GM19240 (cell line): ENCODE results near the gene NCOA3.
"Not testable (repeated sequence)": the region's sequence is repeated elsewhere in the genome, so short reads cannot be mapped to it uniquely, and the experiment has no call there.

Source experiments
- DNase-seq: peaks from one replicate; pipeline ENCODE4 v3.0.0; 2011; ENCODE audit warnings: low spot score; ENCODE audit not compliant: insufficient read length

NCOA3 gene

DNA sequence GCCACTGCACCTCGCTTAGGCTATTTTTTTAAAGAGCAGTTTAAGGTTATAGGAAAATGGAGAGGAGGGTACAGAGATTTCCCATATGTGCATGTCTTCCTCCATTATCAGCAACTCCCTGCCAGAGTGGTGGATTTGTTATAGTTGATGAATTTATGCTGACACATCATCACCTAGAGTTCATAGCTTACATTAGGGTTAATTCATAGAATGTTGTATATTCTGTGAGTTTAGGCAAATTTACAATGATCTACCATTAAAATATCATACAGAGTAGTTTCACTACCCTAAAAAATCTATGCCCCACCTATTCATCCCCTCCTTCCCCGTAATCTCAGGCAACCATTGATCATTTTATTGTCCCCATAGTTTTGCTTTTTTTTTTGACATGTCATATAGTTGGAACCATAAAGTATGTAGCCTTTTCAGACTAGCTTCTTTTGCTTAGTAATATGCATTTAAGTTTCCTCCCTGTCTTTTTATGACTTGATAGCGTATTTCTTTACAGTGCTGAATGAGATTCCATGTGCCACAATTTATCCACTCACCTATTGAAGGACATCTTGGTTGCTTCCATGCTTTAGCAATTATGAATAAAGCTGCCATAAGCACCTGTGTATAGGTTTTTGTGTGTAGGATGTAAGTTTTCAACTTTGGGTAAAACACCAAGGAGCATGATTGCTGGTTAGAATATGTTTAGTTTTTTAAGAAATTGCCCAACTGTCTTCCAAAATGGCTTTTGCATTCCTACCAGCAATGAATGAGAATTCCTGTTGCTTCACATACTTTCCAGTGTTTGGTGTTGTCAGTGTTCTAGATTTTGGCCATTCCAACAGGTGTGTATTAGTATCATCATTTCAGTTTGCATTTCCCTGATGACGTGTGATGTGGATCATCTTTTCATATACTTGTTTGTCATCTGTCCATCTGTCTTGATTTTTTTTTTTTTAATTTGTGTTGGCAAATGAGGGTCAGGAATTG, 60.2 kb downstream of the NCOA3 start:
- no peak for DNase-seq

DNA sequence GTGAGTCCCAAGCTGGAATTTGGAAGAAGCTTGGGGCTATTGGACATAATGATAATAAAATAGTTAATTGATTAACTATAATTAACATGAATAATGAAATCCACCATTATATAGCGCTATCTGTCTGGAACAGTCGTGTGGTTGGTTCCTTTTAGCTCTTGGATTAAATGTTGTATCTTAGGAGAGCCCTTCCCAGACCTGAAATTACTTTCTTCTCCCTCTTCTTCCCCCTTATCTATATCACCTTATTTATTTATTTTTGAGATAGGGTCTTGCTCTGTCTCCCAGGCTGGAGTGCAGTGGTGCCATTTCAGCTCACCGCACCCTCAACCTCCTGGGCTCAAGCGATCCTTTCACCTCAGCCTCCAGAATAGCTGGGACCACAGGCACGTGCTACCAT, 64.6 kb downstream of the NCOA3 start:
- no peak for DNase-seq

DNA sequence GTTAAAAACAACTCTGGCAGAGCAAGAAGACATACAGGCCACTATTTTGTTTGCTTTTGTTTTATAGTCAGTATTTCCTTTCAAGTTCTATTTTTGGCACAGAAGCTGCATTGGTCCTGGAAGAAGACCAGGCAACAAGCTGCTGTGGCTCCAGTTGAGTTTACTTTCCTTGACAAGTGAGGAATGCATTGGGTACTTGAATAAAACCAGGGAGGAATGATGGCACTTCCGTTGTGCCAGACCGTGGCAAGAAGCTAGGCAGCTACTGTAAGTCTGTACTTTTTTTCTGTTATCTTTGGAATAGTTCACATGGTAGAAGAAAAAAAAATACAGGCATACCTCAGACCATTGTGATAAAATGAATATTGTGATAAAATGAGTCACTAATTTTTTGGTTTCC, 66.3 kb downstream of the NCOA3 start:
- DNase-seq: no peak

DNA sequence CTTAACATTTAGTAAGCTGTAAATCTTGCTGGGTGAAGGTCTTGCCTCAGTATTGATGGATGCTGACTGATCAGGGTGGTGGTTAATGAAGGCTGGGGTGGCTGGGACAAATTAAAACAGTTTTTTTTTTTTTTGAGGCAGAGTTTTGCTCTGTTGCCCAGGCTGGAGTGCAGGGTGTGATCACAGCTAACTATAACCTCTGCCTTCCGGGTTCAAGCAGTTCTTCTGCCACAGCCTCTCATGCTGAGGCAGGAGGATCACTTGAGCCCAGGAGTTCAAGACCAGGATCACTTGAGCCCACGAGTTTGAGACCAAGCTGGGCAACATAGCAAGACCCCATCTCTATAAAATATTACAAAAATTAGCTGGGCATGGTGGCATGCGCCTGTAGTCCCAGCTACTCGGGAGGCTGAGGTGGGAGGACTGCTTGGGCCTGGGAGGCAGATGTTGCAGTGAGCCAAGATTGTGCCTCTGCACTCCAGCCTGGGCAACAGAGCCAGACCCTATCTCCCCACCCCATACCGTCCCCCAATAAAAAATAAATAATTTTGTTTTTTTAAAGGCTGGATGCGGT, 67.2 kb downstream of the NCOA3 start:
- DNase-seq: no peak

DNA sequence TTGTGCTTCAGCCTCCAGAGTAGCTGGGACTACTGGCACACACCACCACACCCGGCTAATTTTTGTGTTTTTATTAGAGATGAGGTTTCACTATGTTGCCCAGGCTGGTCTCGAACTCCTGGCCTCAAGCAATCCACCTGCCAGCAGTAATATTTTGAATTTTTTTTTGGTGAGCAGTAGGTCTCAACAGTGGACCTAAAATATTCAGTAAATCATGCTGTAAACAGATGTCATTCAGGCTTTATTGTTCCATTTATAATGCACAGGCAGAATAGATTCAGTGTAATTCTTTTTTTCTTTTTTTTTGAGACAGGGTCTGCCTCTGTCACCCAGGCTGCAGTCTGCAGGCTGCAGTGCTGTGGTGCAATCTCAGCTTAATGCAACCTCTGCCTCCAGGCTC, 69.7 kb downstream of the NCOA3 start:
- DNase-seq: no peak

DNA sequence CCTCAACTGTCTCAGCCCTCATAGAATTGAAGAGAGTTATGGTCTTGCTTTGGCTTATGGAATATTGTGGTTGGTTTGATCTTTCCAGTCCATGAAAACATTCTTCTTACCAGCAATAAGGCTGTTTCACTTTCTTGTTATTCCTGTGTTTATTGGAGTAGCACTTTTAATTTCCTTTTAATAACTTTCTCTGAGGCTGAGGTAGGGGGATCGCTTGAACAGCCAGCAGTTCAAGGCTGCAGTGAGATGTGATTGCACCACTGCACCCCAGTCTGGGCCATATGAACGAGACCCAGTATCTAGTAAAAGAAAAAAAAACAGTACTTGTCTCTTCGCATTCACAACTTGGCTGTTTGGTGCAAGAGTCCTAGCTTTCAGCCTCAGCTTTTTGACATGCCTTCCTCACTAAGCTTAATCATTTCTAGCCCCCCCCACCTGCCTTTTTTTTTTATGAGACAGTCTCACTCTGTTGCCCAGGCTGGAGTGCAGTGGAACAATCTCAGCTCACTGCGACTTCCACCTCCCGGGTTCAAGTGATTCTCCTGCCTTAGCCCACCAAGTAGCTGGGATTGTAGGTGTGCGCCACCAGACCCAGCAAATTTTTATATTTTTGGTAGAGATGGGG, 70.5 kb downstream of the NCOA3 start:
- no peak for DNase-seq

DNA sequence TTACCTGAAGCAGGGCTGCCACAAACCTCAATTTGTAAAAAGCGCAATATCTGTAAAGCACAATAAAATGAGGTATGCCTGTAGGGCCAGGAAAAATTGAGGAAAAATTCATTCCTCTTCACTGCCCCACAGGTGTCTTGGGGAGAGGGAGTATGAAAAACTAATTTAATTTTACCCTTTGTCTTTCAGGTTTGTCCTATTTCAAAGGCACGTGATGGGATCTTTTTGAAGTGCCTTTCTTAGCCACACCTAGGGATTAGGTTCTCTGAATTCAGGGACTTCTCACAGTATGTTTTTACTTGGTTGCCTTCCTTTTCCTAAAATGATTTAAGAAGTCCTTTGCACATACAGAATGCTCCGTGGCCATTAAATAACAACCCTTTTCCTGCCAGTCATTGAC, 71.9 kb downstream of the NCOA3 start:
- no peak for DNase-seq

DNA sequence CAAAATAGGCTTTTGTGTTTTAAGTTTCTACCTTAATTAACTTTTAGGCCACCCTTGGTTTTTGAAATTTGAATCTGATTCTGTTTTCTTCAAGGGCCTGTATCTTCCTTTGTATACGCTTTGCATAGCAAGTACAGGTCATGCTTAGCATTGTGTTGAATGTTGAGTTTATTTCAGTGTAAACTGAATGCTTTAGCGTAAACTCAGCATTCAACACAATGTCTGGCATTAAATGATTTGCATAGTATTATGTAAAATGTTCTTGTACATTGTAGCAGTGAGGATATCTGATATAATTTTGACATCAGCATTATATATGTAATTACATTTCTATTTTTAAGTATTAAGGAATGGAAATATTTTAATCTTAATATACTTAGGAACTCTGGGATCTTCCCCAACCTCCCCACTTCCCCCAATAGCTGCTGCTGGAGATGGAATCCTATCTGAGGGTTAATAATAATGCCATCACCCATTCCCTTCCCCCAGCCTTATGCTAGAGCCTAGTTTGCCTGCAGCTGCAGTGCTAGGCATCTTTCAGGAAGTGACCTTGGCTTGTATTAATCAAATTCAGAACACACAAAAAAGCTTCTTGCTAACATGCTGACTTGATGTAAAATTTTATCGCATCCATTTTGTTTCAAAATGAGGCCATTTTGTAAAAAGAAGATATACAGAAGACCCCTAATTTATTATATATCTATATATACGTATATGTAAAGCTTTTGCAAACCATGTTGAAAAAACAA, 73.1 kb downstream of the NCOA3 start:
- DNase-seq: no peak

DNA sequence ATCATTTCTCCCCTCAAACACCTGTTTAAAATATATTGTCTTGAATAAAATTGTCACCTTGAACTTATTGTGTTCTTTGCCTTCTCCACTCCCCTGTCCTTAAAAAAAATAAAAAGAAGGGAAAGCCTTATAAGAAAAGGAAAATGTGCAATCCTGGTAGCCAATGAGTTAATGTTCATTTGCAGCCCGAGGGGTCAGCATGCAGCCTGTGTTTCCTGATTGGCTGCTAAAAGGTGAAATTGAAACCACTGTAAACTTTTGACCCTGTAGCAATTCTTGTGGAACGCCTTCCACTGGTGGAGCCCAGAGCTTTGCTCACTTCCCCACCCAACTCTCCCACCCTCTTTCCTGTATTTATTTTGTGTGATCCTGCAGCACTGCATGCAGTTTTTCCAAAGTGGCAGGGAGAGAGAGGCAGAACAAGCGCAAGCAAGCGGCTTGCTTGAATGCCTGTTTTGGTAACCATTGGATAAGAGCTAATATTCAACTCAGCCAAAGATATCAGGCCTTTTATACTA, 74.9 kb downstream of the NCOA3 start:
- DNase-seq: peak; percentile 48

DNA sequence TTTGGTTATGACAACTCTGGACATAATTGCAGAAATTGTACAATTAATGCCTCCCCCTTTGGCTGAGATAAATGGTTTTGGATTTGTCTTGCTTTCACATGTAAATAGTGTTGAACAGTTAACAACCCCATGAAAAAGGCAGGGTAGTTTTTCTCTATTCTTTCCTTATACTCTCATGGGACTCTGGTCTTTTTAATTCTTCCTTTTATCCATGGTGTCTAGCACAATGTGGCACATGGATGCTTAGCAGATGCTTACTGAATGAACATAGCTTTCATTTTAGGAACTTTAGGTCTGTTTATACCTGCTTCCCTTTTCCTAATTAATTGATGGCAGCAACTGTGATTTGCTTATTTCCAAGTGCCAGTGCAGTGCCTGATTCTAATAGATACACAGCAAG, 75.6 kb downstream of the NCOA3 start:
- no peak for DNase-seq

DNA sequence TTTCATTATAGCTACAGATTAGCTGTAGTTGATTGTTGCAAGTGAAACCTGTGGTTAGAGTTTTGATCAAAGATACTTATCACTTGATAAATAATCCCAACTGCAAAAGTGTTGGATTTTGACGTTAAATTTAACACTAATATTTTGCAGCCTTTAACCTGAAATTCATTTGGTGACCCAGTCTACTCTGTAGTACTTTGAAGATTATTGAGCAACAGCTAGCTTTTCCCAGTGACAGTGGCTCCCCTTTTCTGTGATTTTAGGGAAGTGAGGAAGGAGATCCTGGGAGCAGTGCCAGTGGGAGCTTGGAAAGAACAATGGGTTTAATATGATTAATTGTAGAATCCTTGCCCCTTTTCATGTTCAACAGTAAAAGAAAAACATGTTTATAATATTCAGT, 76.9 kb downstream of the NCOA3 start:
- no peak for DNase-seq

DNA sequence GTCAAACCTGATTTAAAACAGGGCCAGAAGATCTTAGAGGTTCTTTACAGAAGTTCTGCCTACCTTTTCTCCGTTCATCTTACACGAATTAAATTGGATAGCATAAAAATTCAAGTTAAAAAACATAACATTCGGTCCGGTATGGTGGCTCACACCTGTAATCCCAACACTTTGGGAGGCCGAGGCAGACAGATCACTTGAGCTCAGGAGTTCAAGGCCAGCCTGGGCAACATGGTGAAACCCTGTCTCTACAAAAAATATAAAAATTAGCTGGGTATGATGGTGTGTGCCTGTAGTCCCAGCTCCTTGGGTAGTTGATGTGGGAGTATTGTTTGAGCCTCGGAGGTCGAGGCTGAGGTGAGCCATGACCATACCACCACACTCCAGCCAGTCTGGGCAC, 79.0 kb downstream of the NCOA3 start:
- DNase-seq: not testable (repeated sequence)

DNA sequence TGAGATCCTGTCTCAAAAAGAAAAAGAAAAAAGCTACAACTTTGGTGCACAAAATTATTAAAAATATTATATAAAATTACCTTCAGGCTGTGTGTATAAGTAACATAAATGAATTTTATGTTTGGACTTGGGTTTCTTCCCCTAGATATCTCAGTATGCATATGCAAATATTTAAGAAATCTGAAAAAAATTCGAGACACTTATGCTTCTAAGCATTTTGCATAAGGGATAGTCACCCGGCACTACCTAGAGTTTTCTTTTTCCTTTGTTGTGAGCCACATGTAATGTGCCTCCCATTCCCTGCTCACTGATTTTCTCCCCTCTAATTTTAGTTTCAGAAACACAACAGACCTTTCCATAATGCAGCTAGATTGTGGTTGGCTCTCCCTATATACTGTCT, 79.4 kb downstream of the NCOA3 start:
- DNase-seq: no peak

DNA sequence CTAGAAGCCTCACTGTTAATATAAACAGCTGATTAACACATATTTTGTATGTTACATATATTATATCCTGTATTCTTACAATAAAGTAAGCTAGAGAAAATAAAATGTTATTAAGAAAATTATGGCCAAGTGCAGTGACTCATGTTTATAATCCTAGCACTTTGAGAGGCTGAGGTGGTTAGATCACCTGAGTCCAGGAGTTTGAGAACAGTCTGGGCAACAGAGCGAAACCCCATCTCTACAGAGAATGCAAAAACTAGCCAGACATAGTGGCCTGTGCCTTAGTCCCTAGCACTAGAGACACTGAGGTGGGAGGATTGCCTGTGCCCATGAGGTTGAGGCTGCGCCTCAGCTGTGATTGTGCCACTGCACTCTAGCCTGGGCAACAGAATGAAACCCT, 81.9 kb downstream of the NCOA3 start:
- DNase-seq: no peak

DNA sequence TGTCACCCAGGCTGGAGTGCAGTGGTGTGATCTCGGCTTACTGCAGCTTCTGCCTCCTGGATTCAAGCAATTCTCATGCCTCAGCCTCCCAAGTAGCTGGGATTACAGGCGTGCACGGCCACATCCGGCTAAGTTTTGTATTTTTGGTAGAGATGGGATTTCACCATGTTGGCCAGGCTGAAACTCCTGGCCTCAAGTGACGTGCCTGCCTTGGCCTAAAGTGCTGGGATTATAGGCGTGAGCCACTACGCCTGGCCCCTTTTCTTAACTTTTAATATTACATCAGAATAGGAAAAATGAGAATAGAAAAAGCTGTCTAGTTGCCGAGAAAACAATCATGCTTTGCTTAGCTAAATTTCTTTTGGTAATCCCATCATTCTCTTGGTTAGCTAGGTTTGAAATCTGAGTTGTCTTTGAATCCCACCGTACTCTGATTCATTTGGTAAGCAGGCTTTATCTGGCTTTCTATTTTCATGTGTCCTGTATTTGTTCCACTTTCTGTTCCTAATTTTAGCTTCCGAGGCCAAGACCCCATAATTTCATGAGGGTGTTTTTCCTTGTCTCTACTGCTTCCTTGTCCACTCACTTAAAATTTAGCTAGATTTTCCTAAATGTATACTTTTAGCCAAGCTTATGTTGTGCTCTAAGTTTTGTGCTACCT, 83.5 kb downstream of the NCOA3 start:
- DNase-seq: no peak

DNA sequence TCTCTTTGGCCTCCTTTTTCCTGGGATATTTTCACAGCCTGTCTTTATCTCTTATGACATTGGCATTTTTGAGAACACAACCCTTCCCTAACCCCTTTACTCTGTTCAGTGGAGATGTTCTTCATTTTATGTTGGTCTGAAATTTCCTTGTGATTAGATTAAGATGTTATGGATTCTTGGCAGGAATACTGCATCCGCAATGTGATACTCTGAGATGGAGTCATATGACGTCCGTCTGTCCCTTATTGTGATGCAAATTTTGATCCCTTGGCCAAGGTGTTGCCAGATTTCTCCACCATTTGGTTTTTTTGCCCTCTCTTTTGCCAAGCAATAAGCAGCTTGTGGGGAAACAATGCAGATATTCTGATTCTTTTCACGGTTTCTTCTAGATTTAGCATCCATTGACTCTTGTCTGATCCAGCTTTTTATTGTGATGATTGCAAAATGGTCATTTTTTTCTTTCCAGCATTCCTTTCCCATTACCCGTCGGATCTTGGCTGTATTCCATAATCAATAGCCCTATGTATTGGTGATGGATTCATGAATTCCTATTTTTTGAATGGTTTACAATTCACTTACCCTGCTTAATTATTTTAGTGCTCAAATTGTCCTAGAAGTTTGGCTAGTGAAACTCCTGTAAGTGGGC, 85.1 kb downstream of the NCOA3 start:
- no peak for DNase-seq

DNA sequence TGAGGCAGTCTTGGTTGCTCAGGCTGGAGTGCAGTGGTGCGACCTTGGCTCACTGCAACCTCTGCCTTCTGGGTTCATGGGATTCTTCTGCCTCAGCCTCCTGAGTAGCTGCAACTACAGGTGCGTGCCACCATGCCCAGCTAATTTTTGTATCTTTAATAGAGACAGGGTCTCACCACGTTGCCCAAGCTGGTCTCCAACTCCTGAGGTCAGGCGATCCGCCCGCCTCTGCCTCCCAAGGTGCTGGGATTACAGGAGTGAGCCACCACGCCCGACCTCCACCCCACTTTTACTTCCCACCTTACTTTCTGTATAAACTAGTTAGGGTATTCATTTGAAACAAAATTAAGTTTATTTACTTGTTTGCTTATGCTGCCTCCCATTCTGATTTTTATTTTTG, 86.5 kb downstream of the NCOA3 start:
- no peak for DNase-seq

DNA sequence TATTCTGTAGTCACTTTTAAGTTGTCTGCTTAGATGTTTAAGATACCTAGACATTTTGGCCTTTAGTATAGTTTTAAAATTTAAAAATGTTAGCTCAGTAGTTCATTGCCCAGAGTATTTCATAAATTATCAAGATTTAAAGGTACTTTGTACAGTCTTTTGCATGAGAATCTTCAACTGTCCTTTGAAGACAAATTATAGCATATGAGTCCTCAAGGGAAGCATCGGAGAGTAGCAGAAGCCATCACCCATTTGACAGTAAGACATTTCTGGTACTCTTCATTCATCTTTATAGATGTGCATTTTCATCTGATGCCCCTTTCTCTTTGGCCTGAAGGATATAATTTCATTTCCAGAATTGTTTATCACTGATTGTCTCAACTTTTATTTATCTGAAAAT, 89.5 kb downstream of the NCOA3 start:
- DNase-seq: no peak

DNA sequence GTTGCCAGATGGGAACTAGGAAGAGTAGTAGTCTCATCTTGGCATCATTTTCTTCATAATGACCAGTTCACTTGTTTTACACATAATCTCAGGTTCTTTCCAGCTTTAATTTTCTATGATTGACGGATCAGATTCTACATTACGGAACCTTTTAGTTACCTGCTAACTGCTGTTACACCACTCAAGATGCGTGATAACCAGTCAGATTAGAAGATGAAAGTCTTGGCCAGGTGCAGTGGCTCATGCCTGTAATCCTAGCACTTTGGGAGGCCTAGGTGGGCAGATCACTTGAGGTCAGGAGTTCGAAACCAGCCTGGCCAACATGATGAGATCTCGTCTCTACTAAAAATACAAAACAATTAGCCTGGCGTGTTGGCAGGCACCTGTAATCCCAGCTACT, 92.5 kb downstream of the NCOA3 start:
- no peak for DNase-seq

DNA sequence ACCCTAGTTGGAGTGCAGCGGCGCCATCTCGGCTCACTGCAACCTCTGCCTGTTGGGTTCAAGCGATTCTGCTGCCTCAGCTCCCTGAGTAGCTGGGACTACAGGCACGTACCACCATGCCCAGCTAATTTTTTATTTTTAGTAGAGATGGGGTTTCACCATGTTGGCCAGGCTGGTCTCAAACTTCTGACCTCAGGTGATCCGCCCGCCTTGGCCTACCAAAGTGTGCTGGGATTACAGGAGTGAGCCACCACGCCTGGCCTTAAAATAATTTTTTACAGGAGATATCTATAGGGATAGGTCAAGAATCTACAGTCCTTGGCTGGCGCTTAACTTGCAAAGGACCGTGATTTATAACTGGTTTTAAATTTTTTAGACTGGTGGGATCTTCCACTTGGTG, 93.5 kb downstream of the NCOA3 start:
- DNase-seq: not testable (repeated sequence)
